GM12874 (cell line): ENCODE results near the gene FNDC3B.

Experiments used
- TF ChIP-seq, protein P1 (sequence below): IDR thresholded peaks from 2 replicates; pipeline ENCODE4 v1.5.1; 2011; ENCODE audit warnings: low read depth, mild to moderate bottlenecking, control low read depth, low read length, moderate library complexity; ENCODE audit not compliant: insufficient read depth

FNDC3B gene

DNA sequence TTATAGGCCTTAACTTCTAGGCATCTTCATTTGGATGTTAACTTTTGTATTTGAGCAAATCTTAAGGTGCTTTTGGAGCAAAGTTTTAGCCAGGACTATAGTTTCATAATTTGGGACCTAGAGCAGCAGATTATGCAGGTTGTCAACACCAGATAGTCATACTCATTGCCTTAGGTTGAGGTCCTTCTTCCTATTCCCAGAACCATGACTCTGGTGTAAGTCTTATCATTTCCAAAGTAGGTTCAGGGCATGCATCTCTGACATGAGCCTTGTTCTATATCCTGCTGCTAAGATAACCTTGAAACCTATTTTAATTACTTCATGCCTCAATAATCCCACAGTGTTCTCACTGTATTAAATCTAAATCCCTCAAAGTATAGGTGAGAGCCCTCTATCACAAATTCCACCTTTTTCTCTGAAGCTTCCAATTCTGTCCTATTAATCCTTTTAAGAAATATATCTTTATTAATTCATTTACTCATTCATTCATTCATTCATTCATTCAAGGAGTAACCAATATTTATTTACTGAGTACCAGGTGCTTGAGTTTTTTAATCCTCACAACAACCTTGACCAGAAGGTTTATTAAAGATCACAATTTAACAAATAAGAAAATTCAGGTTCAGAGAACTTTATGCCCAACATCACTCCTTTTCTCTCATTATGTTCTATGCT is 2.7 kb upstream of the FNDC3B start:
- TF ChIP-seq, protein P1, sequence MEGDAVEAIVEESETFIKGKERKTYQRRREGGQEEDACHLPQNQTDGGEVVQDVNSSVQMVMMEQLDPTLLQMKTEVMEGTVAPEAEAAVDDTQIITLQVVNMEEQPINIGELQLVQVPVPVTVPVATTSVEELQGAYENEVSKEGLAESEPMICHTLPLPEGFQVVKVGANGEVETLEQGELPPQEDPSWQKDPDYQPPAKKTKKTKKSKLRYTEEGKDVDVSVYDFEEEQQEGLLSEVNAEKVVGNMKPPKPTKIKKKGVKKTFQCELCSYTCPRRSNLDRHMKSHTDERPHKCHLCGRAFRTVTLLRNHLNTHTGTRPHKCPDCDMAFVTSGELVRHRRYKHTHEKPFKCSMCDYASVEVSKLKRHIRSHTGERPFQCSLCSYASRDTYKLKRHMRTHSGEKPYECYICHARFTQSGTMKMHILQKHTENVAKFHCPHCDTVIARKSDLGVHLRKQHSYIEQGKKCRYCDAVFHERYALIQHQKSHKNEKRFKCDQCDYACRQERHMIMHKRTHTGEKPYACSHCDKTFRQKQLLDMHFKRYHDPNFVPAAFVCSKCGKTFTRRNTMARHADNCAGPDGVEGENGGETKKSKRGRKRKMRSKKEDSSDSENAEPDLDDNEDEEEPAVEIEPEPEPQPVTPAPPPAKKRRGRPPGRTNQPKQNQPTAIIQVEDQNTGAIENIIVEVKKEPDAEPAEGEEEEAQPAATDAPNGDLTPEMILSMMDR = no peak

DNA sequence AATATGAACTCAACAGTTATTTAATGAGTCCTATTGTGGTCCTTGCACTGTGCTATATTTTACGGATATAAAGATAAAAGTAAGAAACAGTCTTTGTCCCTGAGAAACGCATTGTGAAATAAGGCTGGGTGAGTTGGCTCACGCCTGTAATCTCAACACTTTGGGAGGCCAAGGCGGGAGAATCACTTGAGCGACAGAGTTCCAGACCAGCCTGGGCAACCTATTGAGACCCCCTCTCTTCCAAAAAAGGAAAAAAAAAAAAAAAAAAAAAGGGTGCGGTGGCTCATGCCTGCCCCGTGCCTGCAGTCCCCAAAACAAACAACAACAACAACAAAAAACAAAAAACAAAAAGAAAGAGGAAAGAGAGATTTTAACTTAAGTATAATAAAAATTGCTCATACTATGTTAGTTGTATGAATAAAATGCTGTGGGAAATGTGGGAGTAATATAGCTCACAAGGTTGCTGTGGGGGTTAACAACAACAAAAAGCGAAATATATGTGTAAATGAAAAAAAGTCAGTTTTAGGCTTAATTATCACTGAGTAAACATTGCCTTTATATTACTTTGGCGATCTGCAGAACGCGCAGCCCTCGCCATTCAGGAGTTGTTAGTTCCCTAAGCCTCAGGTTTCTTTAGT is 461 bp upstream of the FNDC3B start:
- TF ChIP-seq, protein P1 = no peak

DNA sequence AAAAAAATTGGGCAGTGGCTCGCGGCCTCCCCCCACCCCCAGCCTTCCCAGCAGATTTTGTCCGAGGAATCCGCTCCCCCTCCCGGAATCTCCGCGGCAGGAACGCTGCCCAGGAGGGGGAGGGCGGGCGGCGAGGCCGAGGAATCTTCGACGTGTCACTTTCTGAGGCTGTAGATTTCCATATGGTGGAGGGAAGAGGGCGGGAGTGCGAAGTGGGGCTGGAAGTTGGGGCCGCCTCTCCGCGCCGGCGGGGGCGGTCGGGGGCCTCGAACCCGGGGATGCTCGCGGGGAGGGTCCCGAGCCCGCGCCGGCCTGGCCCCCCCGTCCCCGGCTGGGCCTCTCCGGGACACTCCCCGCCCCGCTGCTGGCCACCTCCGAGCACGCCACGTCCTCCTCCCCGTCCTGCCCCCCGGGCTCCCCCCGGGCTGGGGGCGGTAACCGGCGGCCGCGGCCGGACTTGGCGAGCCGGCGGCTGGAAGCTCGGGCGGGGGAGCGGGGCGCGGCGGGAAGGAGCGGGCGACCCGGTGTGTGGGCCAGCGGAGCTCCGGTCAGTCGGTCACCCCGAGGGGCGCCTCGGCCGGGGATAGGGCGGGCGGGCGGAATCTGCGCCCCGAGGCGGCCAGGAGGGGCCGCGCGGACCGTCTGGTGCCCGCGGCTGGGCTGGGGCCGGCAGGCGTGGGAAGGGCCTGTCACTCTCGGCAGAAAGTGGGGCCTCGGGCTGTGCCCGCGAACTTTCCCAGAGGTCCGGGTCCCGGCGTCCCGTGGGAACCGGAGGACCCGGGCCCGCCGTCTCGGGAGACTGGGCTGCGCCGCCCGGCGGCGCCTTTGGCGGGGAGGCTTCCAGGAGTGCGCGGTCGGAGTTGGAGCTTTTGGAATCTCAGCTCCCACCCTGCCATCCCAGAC is 951 bp downstream of the FNDC3B start:
- TF ChIP-seq, protein P1 = peak; percentile 31; the same call in 1 of the 2 replicates

DNA sequence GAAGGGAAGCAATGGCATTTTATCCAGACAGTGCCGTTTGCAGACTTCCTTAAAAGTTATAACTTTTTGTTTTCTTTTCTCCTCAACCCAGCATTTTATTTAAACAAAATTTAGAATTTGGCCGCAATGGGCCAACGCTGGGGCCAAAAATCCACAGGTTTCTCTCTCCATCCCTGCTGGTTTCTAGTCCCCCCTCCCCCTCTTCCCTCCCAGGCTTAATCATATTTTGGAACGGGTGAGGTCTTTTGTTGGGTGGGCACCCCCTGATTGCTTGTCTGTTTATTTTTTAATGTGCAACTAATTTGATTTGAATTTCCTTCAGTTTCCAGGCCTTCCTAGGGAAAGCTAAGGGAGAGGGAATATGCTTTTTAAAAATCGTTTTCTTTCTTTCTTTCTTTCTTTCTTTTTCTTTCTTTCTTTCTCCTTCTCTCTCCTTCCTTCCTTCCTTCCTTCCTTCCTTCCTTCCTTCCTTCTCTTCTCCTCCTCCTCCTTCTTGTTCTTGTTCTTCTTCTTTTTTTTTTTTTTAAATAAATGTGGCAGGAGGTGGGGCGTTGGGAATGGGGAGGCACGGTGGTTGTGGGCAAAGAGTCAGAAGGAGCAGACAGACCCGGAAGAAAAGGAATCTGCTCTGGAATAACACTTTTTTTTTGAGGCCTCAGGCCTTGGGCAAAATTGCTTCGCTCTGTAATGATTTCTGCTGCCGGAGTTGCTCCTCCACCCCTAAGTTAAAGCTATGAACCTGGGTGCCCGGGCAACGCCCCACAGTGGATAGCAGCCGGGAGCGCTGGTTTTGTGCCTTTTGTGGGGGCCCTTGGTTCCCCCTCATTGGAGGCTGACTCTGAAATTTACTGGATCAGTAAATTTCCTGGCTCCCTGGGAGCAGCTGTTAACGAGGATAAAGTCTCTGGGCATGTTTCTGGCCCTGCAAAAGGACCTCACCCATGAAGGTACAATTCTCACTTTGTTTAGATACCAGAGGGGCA is 1.9 kb downstream of the FNDC3B start:
- TF ChIP-seq, protein P1 = no peak

DNA sequence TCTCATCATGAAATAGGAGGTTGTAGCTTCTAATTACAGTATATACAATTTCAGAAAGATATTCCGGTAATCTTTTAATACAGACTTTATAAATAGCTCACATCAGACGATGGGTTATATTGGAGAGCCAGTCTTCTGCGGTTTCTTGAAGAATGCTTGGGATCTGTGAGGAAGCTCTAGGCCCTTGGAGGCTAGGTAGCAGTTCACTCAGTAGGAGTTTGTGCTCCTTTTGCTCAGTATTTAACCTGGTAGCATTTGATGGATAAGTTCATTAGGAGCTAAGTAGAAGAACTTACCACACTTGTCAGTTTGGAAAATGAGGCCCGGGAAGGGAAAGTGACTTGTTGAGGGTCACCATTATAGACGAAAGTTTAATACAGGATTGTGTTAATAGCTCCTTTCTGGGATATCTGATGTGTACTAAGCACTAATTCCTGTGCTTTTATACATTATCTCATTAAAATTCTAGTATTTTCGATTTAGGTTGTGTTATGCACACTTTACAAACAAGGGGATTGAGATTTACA is 2.8 kb downstream of the FNDC3B start:
- TF ChIP-seq, protein P1 = no peak

DNA sequence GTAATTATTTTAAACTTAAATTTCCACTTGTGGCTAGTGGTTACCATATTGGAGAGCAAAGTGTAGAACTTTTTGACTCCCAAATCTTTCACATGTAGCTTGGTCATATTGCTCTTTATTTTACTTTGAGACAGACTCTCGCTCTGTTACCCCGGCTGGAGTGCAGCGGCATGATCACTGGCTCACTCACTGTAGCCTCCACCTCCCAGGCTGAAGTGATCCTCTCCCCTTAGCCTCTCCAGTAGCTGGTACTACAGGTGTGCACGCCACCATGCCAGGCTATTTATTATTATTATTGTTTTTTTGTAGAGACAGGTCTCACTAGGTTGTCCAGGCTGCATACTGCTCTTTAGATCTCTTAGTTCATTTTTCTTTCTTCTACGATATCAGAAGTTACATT is 3.9 kb downstream of the FNDC3B start:
- TF ChIP-seq, protein P1 = no peak
